ENCODE results near the gene BMERB1.
"Not testable (repeated sequence)": the region's sequence is repeated elsewhere in the genome, so short reads cannot be mapped to it uniquely, and the experiment has no call there.

The BMERB1 gene

GRCh38 chr16:15519790-15520189 lies 85.4 kb downstream of the BMERB1 start:
- DNase-seq (ENCODE audit: insufficient read length, low spot score) (no peak), FAIRE-seq (no peak)

- FAIRE-seq (no peak), DNase-seq (ENCODE audit: insufficient read length, low spot score) (no peak)
These were observed 87.0 kb downstream of the BMERB1 start for GRCh38 chr16:15521390-15521757.

- DNase-seq (ENCODE audit: insufficient read length, low spot score) = no peak
- FAIRE-seq = no peak
These were observed 87.5 kb downstream of the BMERB1 start for GRCh38 chr16:15521758-15522509.

- FAIRE-seq (no peak), DNase-seq (ENCODE audit: insufficient read length, low spot score) (no peak)
These were observed 88.7 kb downstream of the BMERB1 start for GRCh38 chr16:15523092-15523541.

- no peak for DNase-seq (ENCODE audit: insufficient read length, low spot score)
- no peak for FAIRE-seq
These were observed 89.6 kb downstream of the BMERB1 start for GRCh38 chr16:15523939-15524338.

- DNase-seq (ENCODE audit: insufficient read length, low spot score) (no peak), FAIRE-seq (no peak)
These were observed 90.6 kb downstream of the BMERB1 start for GRCh38 chr16:15524966-15525365.

- no peak for FAIRE-seq
- DNase-seq (ENCODE audit: insufficient read length, low spot score) = no peak
These were observed 91.7 kb downstream of the BMERB1 start for GRCh38 chr16:15526097-15526496.

- FAIRE-seq = no peak
- no peak for DNase-seq (ENCODE audit: insufficient read length, low spot score)
These were observed 92.3 kb downstream of the BMERB1 start for GRCh38 chr16:15526731-15527130.

- DNase-seq (ENCODE audit: insufficient read length, low spot score) = no peak
- no peak for FAIRE-seq
These were observed 95.3 kb downstream of the BMERB1 start for GRCh38 chr16:15529673-15530072.

GRCh38 chr16:15530085-15530484 lies 95.7 kb downstream of the BMERB1 start:
- FAIRE-seq (no peak), DNase-seq (ENCODE audit: insufficient read length, low spot score) (no peak)

GRCh38 chr16:15532825-15533224 lies 98.4 kb downstream of the BMERB1 start:
- no peak for FAIRE-seq

GRCh38 chr16:15533386-15533785 lies 99.0 kb downstream of the BMERB1 start:
- FAIRE-seq = no peak

More at GRCh38 chr16:15532825-15533224, 98.4 kb downstream of the BMERB1 start:
- no peak for DNase-seq (ENCODE audit: insufficient read length, low spot score)

GRCh38 chr16:15535772-15536171 lies 101.4 kb downstream of the BMERB1 start:
- DNase-seq (ENCODE audit: insufficient read length, low spot score) = no peak
- FAIRE-seq = no peak

More at GRCh38 chr16:15533386-15533785, 99.0 kb downstream of the BMERB1 start:
- no peak for DNase-seq (ENCODE audit: insufficient read length, low spot score)

GRCh38 chr16:15536843-15537242 lies 102.5 kb downstream of the BMERB1 start:
- FAIRE-seq = no peak
- no peak for DNase-seq (ENCODE audit: insufficient read length, low spot score)

- no peak for FAIRE-seq
These were observed 104.1 kb downstream of the BMERB1 start for GRCh38 chr16:15538507-15538906.

GRCh38 chr16:15539197-15539596 lies 104.8 kb downstream of the BMERB1 start:
- no peak for DNase-seq (ENCODE audit: insufficient read length, low spot score)
- no peak for FAIRE-seq

More at GRCh38 chr16:15538507-15538906, 104.1 kb downstream of the BMERB1 start:
- DNase-seq (ENCODE audit: insufficient read length, low spot score) = no peak

- no peak for FAIRE-seq
- DNase-seq (ENCODE audit: insufficient read length, low spot score) = no peak
These were observed 107.9 kb downstream of the BMERB1 start for GRCh38 chr16:15542261-15542660.

GRCh38 chr16:15542734-15543347 lies 108.5 kb downstream of the BMERB1 start:
- DNase-seq (ENCODE audit: insufficient read length, low spot score) (no peak), FAIRE-seq (no peak)

GRCh38 chr16:15544405-15544804 lies 110.0 kb downstream of the BMERB1 start:
- DNase-seq (ENCODE audit: insufficient read length, low spot score) (no peak), FAIRE-seq (no peak)

- DNase-seq (ENCODE audit: insufficient read length, low spot score) (no peak), FAIRE-seq (no peak)
These were observed 111.2 kb downstream of the BMERB1 start for GRCh38 chr16:15545544-15545943.

- not testable (repeated sequence) for DNase-seq (ENCODE audit: insufficient read length, low spot score); FAIRE-seq
These were observed 112.8 kb downstream of the BMERB1 start for GRCh38 chr16:15547072-15547767.

- FAIRE-seq = no peak
- no peak for DNase-seq (ENCODE audit: insufficient read length, low spot score)
These were observed 113.3 kb downstream of the BMERB1 start for GRCh38 chr16:15547768-15548096.
